Stomach (tissue), 4 donors: Measurements from ENCODE around the gene PHRF1.

ENCODE experiments used
- EP300 ChIP-seq: sonication (generic); formaldehyde crosslinking; IDR thresholded peaks from one replicate; pipeline ENCODE4 v1.6.1; 2017; ENCODE audit warnings: antibody characterized with exemption
- POLR2A ChIP-seq, 4 donors: fragments of 450-650 bp; IDR thresholded peaks; one replicate each; pipeline ENCODE4 v1.6.1; 2016; ENCODE audit warnings: antibody characterized with exemption in 4 of 4, control low read depth in 2 of 4, mild to moderate bottlenecking in 1 of 4, moderate library complexity in 1 of 4
- POLR2AphosphoS5 ChIP-seq, 3 donors: sonication (generic); formaldehyde crosslinking; IDR thresholded peaks; one replicate each; pipeline ENCODE4 v1.6.1; 2016; ENCODE audit warnings: antibody characterized with exemption in 3 of 3
- TF ChIP-seq, protein P1 (sequence below), 7 experiments: fragments of 450-650 bp in 4 of 7; fragments of 200-600 bp in 3 of 7; sonication (generic) in 3 of 7; IDR thresholded peaks; one replicate each; pipeline ENCODE4 v1.5.1; 2016 to 2019; ENCODE audit warnings: antibody characterized with exemption in 7 of 7, control low read depth in 2 of 7, mild to moderate bottlenecking in 1 of 7

DNA sequence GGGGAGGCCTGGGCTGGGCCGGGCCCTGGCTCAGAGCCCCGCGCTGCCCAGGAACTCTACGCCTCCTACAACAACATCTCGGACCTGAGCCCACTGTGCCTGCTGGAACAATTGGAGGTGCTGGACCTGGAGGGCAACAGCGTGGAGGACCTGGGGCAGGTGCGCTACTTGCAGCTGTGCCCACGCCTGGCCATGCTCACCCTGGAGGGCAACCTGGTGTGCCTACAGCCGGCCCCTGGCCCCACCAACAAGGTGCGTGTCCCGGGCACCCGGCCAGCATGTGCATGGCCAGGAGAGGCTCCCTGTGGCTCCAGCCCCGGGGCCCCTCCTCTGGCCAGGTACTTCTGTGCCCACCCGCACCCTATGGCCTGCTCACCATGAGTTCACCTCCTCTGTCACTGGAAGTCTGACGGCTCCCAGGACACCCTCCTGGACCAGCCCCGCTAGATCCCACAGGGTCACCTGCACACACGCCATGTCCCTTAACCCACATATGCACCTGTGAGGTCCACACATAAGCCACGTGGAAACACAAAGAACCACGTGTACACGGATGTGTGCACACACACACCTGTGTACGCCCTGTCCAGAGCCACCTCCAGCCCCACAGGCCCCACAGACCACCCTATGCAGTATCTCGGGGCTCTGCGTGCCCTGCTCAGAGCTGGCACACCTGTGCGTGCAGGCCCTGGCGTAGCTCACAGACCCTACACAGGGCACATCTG, 26.1 kb upstream of the PHRF1 start:
- TF ChIP-seq POLR2A (IDR thresholded peaks at IDR 0.05) (no peak), POLR2AphosphoS5 (IDR thresholded peaks at IDR 0.05) (no peak), EP300 (no peak)
- TF ChIP-seq, protein P1, sequence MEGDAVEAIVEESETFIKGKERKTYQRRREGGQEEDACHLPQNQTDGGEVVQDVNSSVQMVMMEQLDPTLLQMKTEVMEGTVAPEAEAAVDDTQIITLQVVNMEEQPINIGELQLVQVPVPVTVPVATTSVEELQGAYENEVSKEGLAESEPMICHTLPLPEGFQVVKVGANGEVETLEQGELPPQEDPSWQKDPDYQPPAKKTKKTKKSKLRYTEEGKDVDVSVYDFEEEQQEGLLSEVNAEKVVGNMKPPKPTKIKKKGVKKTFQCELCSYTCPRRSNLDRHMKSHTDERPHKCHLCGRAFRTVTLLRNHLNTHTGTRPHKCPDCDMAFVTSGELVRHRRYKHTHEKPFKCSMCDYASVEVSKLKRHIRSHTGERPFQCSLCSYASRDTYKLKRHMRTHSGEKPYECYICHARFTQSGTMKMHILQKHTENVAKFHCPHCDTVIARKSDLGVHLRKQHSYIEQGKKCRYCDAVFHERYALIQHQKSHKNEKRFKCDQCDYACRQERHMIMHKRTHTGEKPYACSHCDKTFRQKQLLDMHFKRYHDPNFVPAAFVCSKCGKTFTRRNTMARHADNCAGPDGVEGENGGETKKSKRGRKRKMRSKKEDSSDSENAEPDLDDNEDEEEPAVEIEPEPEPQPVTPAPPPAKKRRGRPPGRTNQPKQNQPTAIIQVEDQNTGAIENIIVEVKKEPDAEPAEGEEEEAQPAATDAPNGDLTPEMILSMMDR (IDR thresholded peaks at IDR 0.05) = no peak
